T-helper 1 cell treated with Interleukin-12 subunit alpha and Interleukin-12 subunit beta and Interleukin-4 antibody, amounts not matched to agents 30 μg/mL and 1 μg/mL, for 36 hours (primary cell): Measurements from ENCODE around the gene UVRAG.
"Not testable (repeated sequence)": the region's sequence is repeated elsewhere in the genome, so short reads cannot be mapped to it uniquely, and the experiment has no call there.

Experiments
- H3K27ac Mint-ChIP-seq: one replicate; pipeline ENCODE4 v1.8.0; 2021; ENCODE audit warnings: mild to moderate bottlenecking, mixed read lengths
- H3K27me3 Mint-ChIP-seq: one replicate; pipeline ENCODE4 v1.8.0; 2021; ENCODE audit warnings: low read depth, mixed read lengths
- H3K36me3 Mint-ChIP-seq: one replicate; pipeline ENCODE4 v1.8.0; 2021; ENCODE audit warnings: low read depth, mixed read lengths
- H3K4me1 Mint-ChIP-seq: one replicate; pipeline ENCODE4 v1.8.0; 2021; ENCODE audit warnings: low read depth, mixed read lengths
- H3K4me3 Mint-ChIP-seq: one replicate; pipeline ENCODE4 v1.8.0; 2021; ENCODE audit warnings: mild to moderate bottlenecking, moderate library complexity, mixed read lengths
- H3K9me3 Mint-ChIP-seq: one replicate; pipeline ENCODE4 v1.8.0; 2021; ENCODE audit warnings: mixed read lengths

UVRAG gene

GRCh38 chr11:75968021-75968625 is 153.1 kb downstream of the UVRAG start:
- Mint-ChIP-seq H3K27ac (no peak overlapping the region), H3K4me3 (no peak overlapping the region), H3K9me3 (peaks cover 6% of the 10 kb centered on the region), H3K4me1 (peaks cover 3% of the 10 kb centered on the region), H3K27me3 (no peaks in the 10 kb centered on the region), H3K36me3 (peaks cover 2% of the 10 kb centered on the region)

- peaks cover 10% of the 10 kb centered on the region for H3K9me3 Mint-ChIP-seq
- H3K4me3 Mint-ChIP-seq, result no peak overlapping the region
- peaks cover 4% of the 10 kb centered on the region for H3K36me3 Mint-ChIP-seq
- peaks cover 3% of the 10 kb centered on the region for H3K4me1 Mint-ChIP-seq
- no peaks in the 10 kb centered on the region for H3K27me3 Mint-ChIP-seq
- H3K27ac Mint-ChIP-seq, result no peak overlapping the region
Measured at GRCh38 chr11:75969626-75970308, 154.8 kb downstream of the UVRAG start.

GRCh38 chr11:75973710-75974109 is 158.7 kb downstream of the UVRAG start:
- H3K4me3 Mint-ChIP-seq, H3K27me3 Mint-ChIP-seq, H3K4me1 Mint-ChIP-seq, H3K27ac Mint-ChIP-seq, H3K36me3 Mint-ChIP-seq: not testable (repeated sequence)
- peaks cover 10% of the 10 kb centered on the region for H3K9me3 Mint-ChIP-seq

DNA sequence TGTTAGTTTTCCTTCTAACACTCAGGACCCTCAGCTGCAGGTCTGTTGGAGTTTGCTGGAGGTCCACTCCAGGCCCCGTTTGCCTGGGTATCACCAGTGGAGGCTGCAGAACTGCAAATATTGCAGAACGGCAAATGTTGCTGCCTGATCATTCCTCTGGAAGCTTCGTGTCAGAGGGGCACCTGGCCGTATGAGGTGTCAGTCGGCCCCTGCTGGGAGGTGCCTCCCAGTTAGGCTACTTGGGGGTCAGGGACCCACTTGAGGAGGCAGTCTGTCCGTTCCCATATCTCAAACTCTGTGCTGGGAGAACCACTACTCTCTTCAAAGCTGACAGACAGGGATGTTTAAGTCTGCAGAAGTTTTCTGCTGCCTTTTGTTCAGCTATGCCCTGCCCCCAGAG is 164.1 kb downstream of the UVRAG start:
- H3K27me3 Mint-ChIP-seq, H3K36me3 Mint-ChIP-seq, H3K4me3 Mint-ChIP-seq, H3K27ac Mint-ChIP-seq, H3K4me1 Mint-ChIP-seq, H3K9me3 Mint-ChIP-seq: not testable (repeated sequence)

- H3K36me3 Mint-ChIP-seq, H3K27ac Mint-ChIP-seq, H3K27me3 Mint-ChIP-seq, H3K9me3 Mint-ChIP-seq, H3K4me1 Mint-ChIP-seq, H3K4me3 Mint-ChIP-seq: not testable (repeated sequence)
Measured at GRCh38 chr11:75979479-75980027, 164.5 kb downstream of the UVRAG start.

GRCh38 chr11:75980031-75980430 is 165.0 kb downstream of the UVRAG start:
- no peak overlapping the region for H3K27ac Mint-ChIP-seq

GRCh38 chr11:75981546-75981945 is 166.5 kb downstream of the UVRAG start:
- H3K27me3 Mint-ChIP-seq, result no peaks in the 10 kb centered on the region
- no peaks in the 10 kb centered on the region for H3K9me3 Mint-ChIP-seq
- peaks cover 7% of the 10 kb centered on the region for H3K36me3 Mint-ChIP-seq
- no peak overlapping the region for H3K27ac Mint-ChIP-seq
- no peaks in the 10 kb centered on the region for H3K4me1 Mint-ChIP-seq
- no peak overlapping the region for H3K4me3 Mint-ChIP-seq

More at GRCh38 chr11:75980031-75980430, 165.0 kb downstream of the UVRAG start:
- Mint-ChIP-seq H3K4me3 (no peak overlapping the region), H3K27me3 (no peaks in the 10 kb centered on the region), H3K4me1 (no peaks in the 10 kb centered on the region), H3K9me3 (no peaks in the 10 kb centered on the region), H3K36me3 (peaks cover 7% of the 10 kb centered on the region)

DNA sequence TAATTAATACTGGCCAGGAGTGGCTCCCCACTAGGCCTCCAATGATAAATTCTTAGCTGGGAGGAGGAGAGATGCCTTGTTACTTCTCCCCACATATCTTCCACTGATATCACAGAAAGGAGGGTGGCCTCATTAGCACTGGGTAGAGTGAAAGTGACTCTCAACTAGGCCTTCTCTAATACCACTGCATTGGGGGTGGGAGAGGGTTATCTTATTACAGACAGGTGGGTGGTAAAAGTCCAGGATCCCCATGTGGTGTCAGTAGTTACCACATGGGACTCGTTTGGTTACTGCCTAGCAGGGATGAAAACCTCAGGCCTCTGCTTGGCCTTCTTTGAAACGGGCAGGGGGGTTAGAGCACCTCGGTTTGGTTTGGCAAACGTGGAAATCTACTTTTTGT is 167.3 kb downstream of the UVRAG start:
- Mint-ChIP-seq H3K36me3 (peaks cover 7% of the 10 kb centered on the region), H3K9me3 (no peaks in the 10 kb centered on the region), H3K27ac (no peak overlapping the region), H3K4me1 (no peaks in the 10 kb centered on the region), H3K4me3 (no peak overlapping the region), H3K27me3 (no peaks in the 10 kb centered on the region)

DNA sequence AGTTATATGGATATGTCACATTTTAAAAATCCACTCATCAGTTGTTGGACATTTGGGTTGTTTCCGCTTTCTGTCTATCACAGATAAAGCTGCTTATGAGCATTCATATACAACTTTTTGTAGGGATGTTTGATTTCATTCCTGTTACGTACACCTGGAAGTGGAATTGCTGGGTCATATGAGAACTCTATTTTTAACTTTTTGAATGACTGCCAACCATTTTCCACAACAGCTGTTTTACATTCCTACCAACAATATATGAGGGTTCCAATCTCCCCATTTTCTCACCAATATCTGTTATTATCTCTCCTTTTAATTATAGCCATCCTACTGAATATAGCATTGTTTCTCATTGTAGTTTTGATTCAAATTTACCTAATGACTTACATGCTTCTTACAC is 172.0 kb downstream of the UVRAG start:
- no peaks in the 10 kb centered on the region for H3K27me3 Mint-ChIP-seq
- no peaks in the 10 kb centered on the region for H3K9me3 Mint-ChIP-seq
- H3K4me3 Mint-ChIP-seq, result no peak overlapping the region
- no peak overlapping the region for H3K27ac Mint-ChIP-seq
- peaks cover 8% of the 10 kb centered on the region for H3K4me1 Mint-ChIP-seq
- peaks cover 7% of the 10 kb centered on the region for H3K36me3 Mint-ChIP-seq

DNA sequence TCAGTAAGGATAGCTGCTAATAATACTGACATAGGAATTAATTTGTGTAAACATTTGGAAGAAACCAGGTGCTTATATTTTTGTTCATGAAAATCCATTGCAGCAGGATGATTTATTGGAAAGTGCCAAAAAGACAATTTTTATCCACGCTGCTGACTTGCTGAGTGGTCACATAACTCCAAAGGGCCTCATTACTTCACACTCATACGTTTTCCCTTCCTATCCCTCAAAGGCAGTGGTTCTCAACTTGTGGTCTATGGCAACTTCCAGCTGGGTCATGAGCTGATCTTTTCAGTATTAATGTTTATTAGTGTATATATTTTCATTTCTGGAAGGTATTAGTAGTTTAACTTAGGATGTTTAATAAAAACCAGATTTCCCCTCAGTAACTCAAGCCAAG is 178.1 kb downstream of the UVRAG start:
- H3K9me3 Mint-ChIP-seq, result no peaks in the 10 kb centered on the region
- peaks cover 8% of the 10 kb centered on the region for H3K4me1 Mint-ChIP-seq
- peaks cover under 1% of the 10 kb centered on the region for H3K36me3 Mint-ChIP-seq
- no peak overlapping the region for H3K4me3 Mint-ChIP-seq
- no peak overlapping the region for H3K27ac Mint-ChIP-seq
- H3K27me3 Mint-ChIP-seq, result no peaks in the 10 kb centered on the region

DNA sequence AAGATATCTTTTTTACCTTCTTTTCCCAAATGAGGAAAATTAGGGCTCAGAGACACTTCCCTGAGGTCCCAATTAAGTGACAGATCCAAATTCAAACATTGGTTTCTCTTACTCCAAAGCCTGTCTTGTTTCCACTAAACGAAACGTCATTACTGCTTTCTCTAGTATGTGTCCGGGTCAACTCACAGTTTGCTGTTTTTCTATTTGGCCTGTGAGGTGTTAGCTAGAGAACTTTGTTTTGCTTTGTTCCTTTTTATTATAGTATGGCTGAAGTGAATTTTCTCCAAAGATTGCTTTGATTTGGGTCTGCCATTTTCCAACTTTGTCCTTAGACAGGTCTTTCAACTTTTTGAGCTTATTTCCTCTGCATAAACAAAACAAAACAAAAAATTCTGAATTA is 179.6 kb downstream of the UVRAG start:
- Mint-ChIP-seq H3K36me3 (peaks cover 6% of the 10 kb centered on the region), H3K9me3 (peaks cover 5% of the 10 kb centered on the region)

DNA sequence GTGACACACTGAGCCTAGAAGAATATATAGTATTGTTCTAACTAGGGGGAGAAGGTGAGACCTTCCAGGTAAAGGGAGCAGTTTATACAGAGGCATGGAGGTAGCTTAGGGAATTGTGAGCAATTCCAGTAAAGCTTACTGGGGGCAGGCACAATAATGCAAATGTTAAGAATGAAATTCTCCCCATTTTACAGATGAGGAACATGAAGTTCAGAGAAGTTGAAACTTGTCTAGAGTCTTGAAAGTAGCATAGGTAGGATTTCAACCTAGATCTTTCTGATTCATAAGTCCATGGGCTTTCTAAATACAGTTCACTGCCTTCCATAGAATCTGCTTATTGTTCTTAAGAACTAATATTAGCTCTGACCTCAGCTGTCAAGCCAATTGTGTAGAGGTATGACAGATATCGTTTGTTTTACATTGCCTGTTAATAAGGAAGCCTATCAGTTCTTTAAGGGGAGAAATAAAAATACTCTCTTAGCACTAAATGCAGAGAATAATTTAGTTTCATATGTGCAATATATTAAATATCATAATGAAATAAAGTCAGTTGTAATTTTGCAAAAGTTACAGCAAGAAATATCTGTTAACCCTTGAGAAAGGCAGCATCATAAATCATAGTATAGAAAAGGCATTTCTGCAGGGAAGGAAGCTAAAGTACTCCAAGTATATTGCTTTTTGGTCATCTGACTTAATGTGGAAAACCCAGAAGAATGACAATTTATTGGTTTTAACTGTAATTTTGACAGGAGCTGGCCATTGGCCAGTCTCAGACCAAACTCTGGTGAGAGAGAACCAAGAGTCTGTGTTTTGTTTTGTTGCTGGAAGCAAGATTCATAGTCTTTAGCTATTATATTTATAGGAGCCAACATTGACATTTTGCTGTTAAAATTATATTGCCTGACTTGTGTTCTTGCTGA is 181.8 kb downstream of the UVRAG start:
- H3K27ac Mint-ChIP-seq, result no peak overlapping the region
- H3K4me3 Mint-ChIP-seq, result no peak overlapping the region
- no peaks in the 10 kb centered on the region for H3K27me3 Mint-ChIP-seq
- H3K36me3 Mint-ChIP-seq, result peaks cover 14% of the 10 kb centered on the region
- no peaks in the 10 kb centered on the region for H3K4me1 Mint-ChIP-seq
- peaks cover 26% of the 10 kb centered on the region for H3K9me3 Mint-ChIP-seq

More for the DNA sequence above, 179.6 kb downstream of the UVRAG start:
- Mint-ChIP-seq H3K4me1 (peaks cover 4% of the 10 kb centered on the region), H3K27ac (no peak overlapping the region), H3K27me3 (no peaks in the 10 kb centered on the region), H3K4me3 (no peak overlapping the region)

- Mint-ChIP-seq H3K36me3 (peaks cover 28% of the 10 kb centered on the region), H3K27me3 (no peaks in the 10 kb centered on the region), H3K27ac (no peak overlapping the region), H3K4me3 (no peak overlapping the region), H3K9me3 (peaks cover 26% of the 10 kb centered on the region), H3K4me1 (no peaks in the 10 kb centered on the region)
Measured at GRCh38 chr11:76004400-76004799, 189.4 kb downstream of the UVRAG start.

- no peak overlapping the region for H3K4me3 Mint-ChIP-seq
- no peaks in the 10 kb centered on the region for H3K4me1 Mint-ChIP-seq
- H3K27ac Mint-ChIP-seq, result no peak overlapping the region
- H3K36me3 Mint-ChIP-seq, result peaks cover 26% of the 10 kb centered on the region
- H3K27me3 Mint-ChIP-seq, result no peaks in the 10 kb centered on the region
- H3K9me3 Mint-ChIP-seq, result peaks cover 16% of the 10 kb centered on the region
Measured at GRCh38 chr11:76005756-76006155, 190.7 kb downstream of the UVRAG start.
